Measurements from ENCODE around the gene CNR2.
A peak's percentile ranks its signal among the peaks of the same experiment; 100 is the strongest.

Gene CNR2

GRCh38 chr1:23825076-23825761 lies 87.9 kb downstream of the CNR2 start, which contains the start of gene HMGCL:
Gene HMGCL (minus strand): TSS chr1:23825429. CDS start chr1:23825415, 14 bp downstream.
- no peak for TF ChIP-seq CTCF (IDR thresholded peaks at IDR 0.05; ENCODE audit: low read depth, low read length, missing control alignments)
- peak; percentile 52 for DNase-seq (ENCODE audit: extremely low read depth, low read depth)
- H3K4me3 ChIP-seq (replicated peaks; ENCODE audit: low read depth, low read length): peak within 1 kb of the TSS; percentile 87

GRCh38 chr1:23824711-23825075 lies 88.5 kb downstream of the CNR2 start:
- no peak for DNase-seq (ENCODE audit: extremely low read depth, low read depth)
- H3K4me3 ChIP-seq (replicated peaks; ENCODE audit: low read depth, low read length): peak overlapping the region; percentile 87
- TF ChIP-seq CTCF (IDR thresholded peaks at IDR 0.05; ENCODE audit: low read depth, low read length, missing control alignments): no peak

GRCh38 chr1:23823767-23824166 lies 89.4 kb downstream of the CNR2 start:
- DNase-seq (ENCODE audit: extremely low read depth, low read depth): no peak
- no peak for TF ChIP-seq CTCF (IDR thresholded peaks at IDR 0.05; ENCODE audit: low read depth, low read length, missing control alignments)
- H3K4me3 ChIP-seq (replicated peaks; ENCODE audit: low read depth, low read length): no peak overlapping the region

Measured in HFF-Myc (cell line).